CD4-positive, alpha-beta T cell (primary cell): ENCODE results near the gene TMEM191C. TPM values are rescaled to one million over a fixed set of nuclear protein-coding genes. Genes with fewer than 3 reads are reported as not detected.
"Not testable (repeated sequence)": the region's sequence is repeated elsewhere in the genome, so short reads cannot be mapped to it uniquely, and the experiment has no call there.

Experiments
- ATAC-seq: fragments of 200-7000 bp; cut with Tn5 transposase; one replicate; pipeline ENCODE4 v1.10.0; 2022; ENCODE audit warnings: mild to moderate bottlenecking; ENCODE audit not compliant: poor library complexity
- CTCF ChIA-PET: fragments of 350-600 bp; sonication (Branson Sonifier 250); formaldehyde crosslinking; loops from one replicate; lab custom pipeline; 2021; ENCODE audit warnings: antibody characterized with exemption, inconsistent platforms; lab: Charles Lee
- POLR2A ChIA-PET: fragments of 350-600 bp; sonication (Branson Sonifier 250); formaldehyde crosslinking; loops from one replicate; lab custom pipeline; 2021; ENCODE audit warnings: antibody characterized with exemption, inconsistent platforms; lab: Charles Lee
- DNase-seq, 14 experiments: peaks; one replicate each; pipeline ENCODE4 v3.0.0-alpha.2; 2013 to 2020; ENCODE audit warnings: mixed read lengths in 2 of 14
- H3K27ac ChIP-seq, 2 donors: one replicate each; pipeline versions ENCODE4 v1.5.1 to v1.7.0; 2013; ENCODE audit warnings: low read length in 2 of 2, low read depth in 1 of 2, mild to moderate bottlenecking in 1 of 2
- H3K27me3 ChIP-seq, 2 experiments: 1 replicate in 1 of 2; 2 replicates in 1 of 2; pipeline versions ENCODE4 v1.6.1 to v1.7.0; 2013; ENCODE audit warnings: low read length in 2 of 2, control low read depth in 1 of 2, mild to moderate bottlenecking in 1 of 2, moderate library complexity in 1 of 2; ENCODE audit not compliant: insufficient read depth in 2 of 2, control insufficient read depth in 1 of 2
- H3K36me3 ChIP-seq: one replicate; pipeline ENCODE4 v1.6.1; 2013; ENCODE audit warnings: low read length, control low read depth; ENCODE audit not compliant: insufficient read depth
- H3K4me1 ChIP-seq: one replicate; pipeline ENCODE4 v1.6.1; 2013; ENCODE audit warnings: low read length, control low read depth; ENCODE audit not compliant: insufficient read depth
- H3K4me3 ChIP-seq: one replicate; pipeline ENCODE4 v1.5.1; 2013; ENCODE audit warnings: mild to moderate bottlenecking, low read length, moderate library complexity
- H3K9me3 ChIP-seq, 2 experiments: 1 replicate in 1 of 2; 2 replicates in 1 of 2; pipeline versions ENCODE4 v1.6.1 to v1.7.0; 2013; ENCODE audit warnings: low read length in 2 of 2, mild to moderate bottlenecking in 2 of 2, control low read depth in 1 of 2, moderate library complexity in 1 of 2; ENCODE audit not compliant: control insufficient read depth in 1 of 2, insufficient read depth in 1 of 2
- H3K27ac Mint-ChIP-seq: one replicate; pipeline ENCODE4 v1.8.0; 2020; ENCODE audit warnings: mixed read lengths
- H3K27me3 Mint-ChIP-seq: one replicate; pipeline ENCODE4 v1.8.0; 2021; ENCODE audit warnings: mixed read lengths
- H3K36me3 Mint-ChIP-seq: one replicate; pipeline ENCODE4 v1.8.0; 2021; ENCODE audit warnings: low read depth, mixed read lengths
- H3K4me1 Mint-ChIP-seq: one replicate; pipeline ENCODE4 v1.8.0; 2021; ENCODE audit warnings: low read depth, mixed read lengths
- H3K4me3 Mint-ChIP-seq: one replicate; pipeline ENCODE4 v1.8.0; 2020; ENCODE audit warnings: mild to moderate bottlenecking, mixed read lengths
- H3K9me3 Mint-ChIP-seq: one replicate; pipeline ENCODE4 v1.8.0; 2020; ENCODE audit warnings: mixed read lengths
- intact Hi-C, 2 experiments: fragments of 100-400 bp; cut with DNase I in 1 of 2; cut with micrococcal nuclease in 1 of 2; formaldehyde crosslinking; loops; one replicate each; pipeline versions ENCODE4 v1.15.1 to v1.9.0; 2023 to 2025; cut with DNase I, micrococcal nuclease
- total RNA-seq, 174 experiments: library from RNA in 2 of 174; stranded (reverse) in 2 of 174; gene quantifications; one replicate each; pipeline ENCODE4 v1.2.3 and lab custom pipeline; 2021 to 2026

TMEM191C gene
- total RNA-seq, 2 experiments from 2014 or later, result 3.9 to 4.3 TPM

- intact Hi-C loops, H3K27me3 Mint-ChIP-seq, H3K4me3 ChIP-seq, H3K27ac Mint-ChIP-seq, CTCF ChIA-PET, ATAC-seq, H3K27me3 ChIP-seq, H3K4me3 Mint-ChIP-seq, DNase-seq, H3K27ac ChIP-seq, POLR2A ChIA-PET, H3K36me3 ChIP-seq, H3K9me3 Mint-ChIP-seq, H3K4me1 ChIP-seq, H3K4me1 Mint-ChIP-seq, H3K36me3 Mint-ChIP-seq, H3K9me3 ChIP-seq: not testable (repeated sequence)
Measured at GRCh38 chr22:21472984-21473383, 5.8 kb downstream of the TMEM191C start.

DNA sequence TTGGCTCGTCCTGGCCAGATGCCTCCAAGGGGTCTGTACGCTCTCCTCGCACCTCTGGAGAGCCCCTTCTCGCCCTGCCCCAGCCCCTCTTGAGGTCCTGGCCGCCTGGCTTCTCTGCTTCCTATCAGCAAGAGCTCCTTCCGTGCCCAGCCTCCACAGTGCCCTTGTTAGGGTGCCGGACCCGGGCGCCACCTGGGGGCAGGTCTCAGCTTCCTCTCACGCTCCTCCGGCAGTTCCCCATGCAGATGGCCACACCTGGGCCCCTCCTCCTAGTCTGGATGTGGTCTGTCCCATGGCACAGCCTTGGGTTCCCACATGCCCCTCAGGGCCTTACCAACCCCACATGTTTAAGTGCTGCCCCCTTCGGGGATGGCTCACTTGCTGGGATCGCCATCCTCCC is 6.5 kb downstream of the TMEM191C start:
- H3K27ac Mint-ChIP-seq, H3K27me3 Mint-ChIP-seq, H3K4me1 ChIP-seq, H3K27ac ChIP-seq, H3K9me3 Mint-ChIP-seq, DNase-seq, H3K4me1 Mint-ChIP-seq, POLR2A ChIA-PET, H3K9me3 ChIP-seq, intact Hi-C loops, H3K27me3 ChIP-seq, ATAC-seq, H3K4me3 ChIP-seq, H3K36me3 Mint-ChIP-seq, CTCF ChIA-PET, H3K36me3 ChIP-seq, H3K4me3 Mint-ChIP-seq: not testable (repeated sequence)

DNA sequence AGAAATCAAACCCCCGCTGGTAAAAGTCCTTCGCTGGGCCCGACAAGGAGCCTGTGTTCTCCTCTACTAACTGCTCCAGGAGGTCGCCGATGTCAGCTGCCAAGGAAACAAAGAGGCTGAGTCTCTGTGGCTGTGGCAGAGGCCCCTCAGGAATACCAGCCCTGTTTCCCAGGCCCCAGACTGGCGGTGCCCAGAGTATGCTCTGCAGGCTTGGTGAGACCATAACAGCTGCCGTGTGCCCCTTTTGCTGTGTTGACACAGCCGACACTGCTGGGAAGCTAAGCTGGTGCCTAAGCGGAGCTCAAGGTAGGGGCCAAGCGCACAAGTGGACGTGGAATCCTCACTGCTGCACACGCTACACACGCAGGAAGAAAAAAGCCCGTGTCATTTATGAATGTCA is 16.9 kb downstream of the TMEM191C start:
- H3K27ac ChIP-seq, H3K4me1 ChIP-seq, H3K4me3 Mint-ChIP-seq, CTCF ChIA-PET, POLR2A ChIA-PET, H3K4me1 Mint-ChIP-seq, H3K36me3 ChIP-seq, ATAC-seq, H3K27ac Mint-ChIP-seq, intact Hi-C loops, DNase-seq, H3K36me3 Mint-ChIP-seq, H3K27me3 Mint-ChIP-seq, H3K27me3 ChIP-seq, H3K4me3 ChIP-seq, H3K9me3 Mint-ChIP-seq, H3K9me3 ChIP-seq: not testable (repeated sequence)

DNA sequence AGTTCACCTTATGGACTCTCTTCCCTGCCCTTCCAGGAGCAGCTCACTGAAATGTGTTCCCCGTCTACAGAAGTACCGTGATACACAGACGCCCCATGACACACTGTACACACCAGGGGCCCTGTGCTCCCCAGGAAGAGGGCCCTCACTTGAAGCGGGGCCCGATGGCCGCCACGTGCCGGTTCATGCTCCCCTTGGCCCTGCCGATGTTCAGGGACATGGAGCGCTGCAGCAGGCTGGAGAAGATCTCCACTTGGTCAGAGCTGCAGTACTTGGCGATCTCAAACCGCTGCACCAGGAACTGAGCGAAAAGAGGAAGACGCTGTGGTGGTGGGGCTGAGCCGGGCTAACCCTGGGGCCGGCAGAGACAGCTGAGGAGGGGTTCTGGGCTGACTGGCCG is 20.5 kb downstream of the TMEM191C start:
- H3K27ac Mint-ChIP-seq, intact Hi-C loops, CTCF ChIA-PET: not testable (repeated sequence)

DNA sequence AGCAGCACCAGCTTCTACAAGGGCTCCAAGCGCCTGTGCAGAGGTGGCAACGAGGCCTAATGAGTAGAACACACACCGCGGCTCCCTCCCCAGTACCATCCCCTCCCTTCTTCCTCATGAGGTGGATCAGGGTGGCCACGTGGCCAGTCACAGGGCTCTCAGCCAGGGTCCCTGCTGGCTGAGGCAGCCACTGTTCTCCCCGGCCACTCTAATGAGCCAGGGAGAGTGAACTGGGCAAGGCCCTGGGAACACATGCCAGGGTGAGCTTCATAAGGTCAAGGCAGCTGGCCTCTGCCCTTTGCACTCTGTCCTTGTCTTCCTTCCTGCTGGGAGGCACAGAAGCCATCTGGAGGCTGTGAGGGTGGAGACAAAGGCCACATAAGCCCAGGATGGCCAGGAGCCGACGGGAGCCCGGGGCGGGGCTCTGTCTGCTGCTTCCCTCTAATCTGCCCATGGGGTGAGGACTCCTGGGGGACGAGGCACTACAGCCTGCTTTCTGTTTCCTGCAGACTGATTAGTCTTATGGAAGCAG is 22.0 kb downstream of the TMEM191C start:
- H3K27me3 Mint-ChIP-seq, H3K27ac Mint-ChIP-seq, H3K4me1 ChIP-seq, POLR2A ChIA-PET, H3K27ac ChIP-seq, H3K4me3 ChIP-seq, H3K4me3 Mint-ChIP-seq, CTCF ChIA-PET, H3K9me3 Mint-ChIP-seq, H3K36me3 ChIP-seq, H3K27me3 ChIP-seq, intact Hi-C loops, DNase-seq, H3K36me3 Mint-ChIP-seq, ATAC-seq, H3K4me1 Mint-ChIP-seq, H3K9me3 ChIP-seq: not testable (repeated sequence)

More for the DNA sequence above, 20.5 kb downstream of the TMEM191C start:
- H3K27ac ChIP-seq, ATAC-seq, H3K36me3 ChIP-seq, POLR2A ChIA-PET, H3K4me1 ChIP-seq, H3K27me3 Mint-ChIP-seq, H3K9me3 ChIP-seq, H3K4me1 Mint-ChIP-seq, H3K4me3 ChIP-seq, H3K36me3 Mint-ChIP-seq, DNase-seq, H3K4me3 Mint-ChIP-seq, H3K27me3 ChIP-seq, H3K9me3 Mint-ChIP-seq: not testable (repeated sequence)

DNA sequence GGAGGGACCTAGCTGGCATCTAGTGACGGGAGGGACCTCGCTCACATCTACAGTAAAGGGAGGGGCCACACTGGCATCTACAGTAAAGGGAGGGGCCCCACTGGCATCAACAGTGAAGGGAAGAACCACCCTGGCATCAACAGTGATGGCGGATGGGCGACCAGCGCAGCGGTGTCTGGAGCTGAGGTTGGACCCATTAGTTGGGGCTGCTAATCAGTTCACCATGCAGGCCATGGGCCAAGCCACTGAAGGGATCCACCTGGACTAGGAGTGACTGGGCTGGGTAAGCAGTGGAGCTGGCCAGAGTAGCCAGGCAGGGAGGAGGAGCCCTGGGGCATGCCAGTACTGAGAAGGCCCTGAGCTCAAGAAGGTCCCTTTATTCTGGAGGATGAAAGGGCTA is 23.4 kb downstream of the TMEM191C start:
- POLR2A ChIA-PET, intact Hi-C loops, H3K4me1 Mint-ChIP-seq, H3K9me3 ChIP-seq, H3K36me3 ChIP-seq, CTCF ChIA-PET, H3K27me3 Mint-ChIP-seq, H3K36me3 Mint-ChIP-seq, H3K27ac Mint-ChIP-seq, H3K27me3 ChIP-seq, H3K4me1 ChIP-seq, ATAC-seq, H3K4me3 Mint-ChIP-seq, H3K27ac ChIP-seq, DNase-seq, H3K9me3 Mint-ChIP-seq, H3K4me3 ChIP-seq: not testable (repeated sequence)

DNA sequence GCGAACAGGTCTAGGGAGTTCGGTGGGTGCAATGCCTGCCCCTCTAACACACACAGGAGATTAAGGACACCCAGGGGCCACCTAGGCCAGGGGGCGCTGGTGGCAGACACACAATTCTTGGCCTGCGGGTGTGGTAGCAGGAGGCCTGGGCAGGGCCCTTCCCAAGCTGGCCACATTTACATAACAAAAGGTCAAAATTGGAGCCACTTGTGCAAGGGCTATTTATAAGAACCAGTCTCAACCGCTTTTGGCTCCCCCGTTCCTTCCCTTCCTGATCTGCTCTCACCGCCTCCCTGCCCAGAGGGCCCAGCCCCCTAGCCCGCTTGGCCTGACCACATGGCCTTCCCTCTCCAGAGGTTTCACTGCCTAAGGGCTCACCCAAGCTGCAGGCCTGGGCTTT is 25.1 kb downstream of the TMEM191C start:
- H3K36me3 ChIP-seq, H3K9me3 Mint-ChIP-seq, POLR2A ChIA-PET, H3K36me3 Mint-ChIP-seq, H3K4me3 Mint-ChIP-seq, H3K4me3 ChIP-seq, ATAC-seq, H3K4me1 ChIP-seq, H3K4me1 Mint-ChIP-seq, CTCF ChIA-PET, intact Hi-C loops, H3K27me3 ChIP-seq, H3K27me3 Mint-ChIP-seq, H3K27ac Mint-ChIP-seq, H3K27ac ChIP-seq, H3K9me3 ChIP-seq, DNase-seq: not testable (repeated sequence)
